NB4 (cell line): ENCODE data around the gene MOXD1.

Source experiments
- CTCF ChIP-seq: IDR thresholded peaks from one replicate; pipeline ENCODE4 v1.5.1; 2012; ENCODE audit warnings: low read depth, low read length
- MAX ChIP-seq: IDR thresholded peaks from 2 replicates; pipeline ENCODE4 v1.6.1; 2011; ENCODE audit warnings: low read depth, low read length
- POLR2A ChIP-seq: IDR thresholded peaks from 2 replicates; pipeline ENCODE4 v1.6.1; 2011; ENCODE audit warnings: mild to moderate bottlenecking; ENCODE audit not compliant: insufficient read length; ENCODE audit errors: extremely low read depth

- TF ChIP-seq MAX (no peak), POLR2A (no peak), CTCF (no peak)
Observed at GRCh38 chr6:132362442-132363185, 38.7 kb downstream of the MOXD1 start.
